ENCODE measurements around the gene LTB. TPM values are rescaled to one million over a fixed set of nuclear protein-coding genes. Genes with fewer than 3 reads are reported as not detected.

LTB gene
- total and polyA plus RNA-seq, 9 of the 15 experiments (the other 6 are each of a cell fraction or from before 2014, with no cell fraction given), result 0.07 to 0.51 TPM; not detected in 7

DNA sequence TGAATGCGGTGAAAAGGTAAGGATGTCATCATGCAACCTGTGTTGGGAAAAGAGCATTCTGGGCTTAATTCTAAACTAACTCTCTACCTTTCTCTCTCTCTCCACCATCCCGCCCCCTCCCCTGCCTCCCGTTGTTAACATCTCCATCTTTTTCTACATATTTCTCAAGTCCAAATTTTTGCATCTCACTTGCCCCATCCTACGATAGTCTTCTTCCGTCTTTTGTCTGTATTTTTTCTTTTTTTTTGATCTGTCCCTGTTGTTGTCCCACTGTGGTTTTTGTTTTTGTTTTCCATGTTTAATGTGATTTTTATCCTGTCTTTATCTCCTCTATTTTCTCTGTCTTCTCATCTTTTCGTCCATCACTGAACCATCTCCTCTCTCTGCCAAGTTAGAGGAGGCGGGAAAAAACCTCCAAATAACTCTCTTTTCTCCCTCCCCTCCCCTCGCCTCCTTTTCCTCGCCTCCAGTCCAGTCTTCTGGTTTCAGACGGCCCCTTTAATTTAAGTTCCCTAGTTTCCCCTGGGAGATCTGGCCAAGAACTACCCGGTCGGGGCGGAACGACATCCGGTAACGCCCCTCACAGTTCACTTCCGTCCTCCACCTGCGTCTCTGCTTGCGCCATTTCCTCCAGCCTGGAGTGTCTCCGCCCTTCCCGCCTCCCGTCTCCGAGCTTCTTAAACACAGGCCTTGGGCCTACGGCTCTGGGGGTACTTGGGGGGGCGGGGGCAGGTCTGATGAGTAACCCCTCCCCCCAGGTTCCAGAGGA is 35.1 kb downstream of the LTB start, which contains the start of gene NFKBIL1 (continued):
- TF ChIP-seq ESRRB (CRISPR knock-in tag; IDR thresholded peaks at IDR 0.05; ENCODE audit: borderline replicate concordance) (0 out of 2 replicates have a peak, but pooled peaks have one; percentile 15), KAT7 (CRISPR knock-in tag; IDR thresholded peaks at IDR 0.05; ENCODE audit: borderline replicate concordance) (no peak; the same call in 1 of the 2 replicates), DPF2 (IDR thresholded peaks at IDR 0.05) (peak; percentile 69), KAT8 (IDR thresholded peaks at IDR 0.05; ENCODE audit: low read depth) (no peak; the same call in 1 of the 2 replicates), RHOXF2B (CRISPR knock-in tag; conservative IDR thresholded peaks at IDR 0.05) (no peak), KLF10 (CRISPR knock-in tag; IDR thresholded peaks at IDR 0.05) (no peak), JUNB (CRISPR knock-in tag; conservative IDR thresholded peaks at IDR 0.05) (no peak), EWSR1 (IDR thresholded peaks at IDR 0.05; ENCODE audit: borderline replicate concordance, low read depth, partially characterized antibody) (no peak), NFIX (CRISPR knock-in tag; IDR thresholded peaks at IDR 0.05; ENCODE audit: low read depth) (no peak), HOXB6 (CRISPR knock-in tag; IDR thresholded peaks at IDR 0.05; ENCODE audit: borderline replicate concordance) (no peak), ZNF589 (CRISPR knock-in tag; IDR thresholded peaks at IDR 0.05; ENCODE audit: low read depth) (no peak), DACH1 (IDR thresholded peaks at IDR 0.05; ENCODE audit: partially characterized antibody) (peak; percentile 18), RBM14 (IDR thresholded peaks at IDR 0.05; ENCODE audit: borderline replicate concordance, insufficient read depth, low read depth, low read length) (no peak)
- TF ChIP-seq, protein P1, sequence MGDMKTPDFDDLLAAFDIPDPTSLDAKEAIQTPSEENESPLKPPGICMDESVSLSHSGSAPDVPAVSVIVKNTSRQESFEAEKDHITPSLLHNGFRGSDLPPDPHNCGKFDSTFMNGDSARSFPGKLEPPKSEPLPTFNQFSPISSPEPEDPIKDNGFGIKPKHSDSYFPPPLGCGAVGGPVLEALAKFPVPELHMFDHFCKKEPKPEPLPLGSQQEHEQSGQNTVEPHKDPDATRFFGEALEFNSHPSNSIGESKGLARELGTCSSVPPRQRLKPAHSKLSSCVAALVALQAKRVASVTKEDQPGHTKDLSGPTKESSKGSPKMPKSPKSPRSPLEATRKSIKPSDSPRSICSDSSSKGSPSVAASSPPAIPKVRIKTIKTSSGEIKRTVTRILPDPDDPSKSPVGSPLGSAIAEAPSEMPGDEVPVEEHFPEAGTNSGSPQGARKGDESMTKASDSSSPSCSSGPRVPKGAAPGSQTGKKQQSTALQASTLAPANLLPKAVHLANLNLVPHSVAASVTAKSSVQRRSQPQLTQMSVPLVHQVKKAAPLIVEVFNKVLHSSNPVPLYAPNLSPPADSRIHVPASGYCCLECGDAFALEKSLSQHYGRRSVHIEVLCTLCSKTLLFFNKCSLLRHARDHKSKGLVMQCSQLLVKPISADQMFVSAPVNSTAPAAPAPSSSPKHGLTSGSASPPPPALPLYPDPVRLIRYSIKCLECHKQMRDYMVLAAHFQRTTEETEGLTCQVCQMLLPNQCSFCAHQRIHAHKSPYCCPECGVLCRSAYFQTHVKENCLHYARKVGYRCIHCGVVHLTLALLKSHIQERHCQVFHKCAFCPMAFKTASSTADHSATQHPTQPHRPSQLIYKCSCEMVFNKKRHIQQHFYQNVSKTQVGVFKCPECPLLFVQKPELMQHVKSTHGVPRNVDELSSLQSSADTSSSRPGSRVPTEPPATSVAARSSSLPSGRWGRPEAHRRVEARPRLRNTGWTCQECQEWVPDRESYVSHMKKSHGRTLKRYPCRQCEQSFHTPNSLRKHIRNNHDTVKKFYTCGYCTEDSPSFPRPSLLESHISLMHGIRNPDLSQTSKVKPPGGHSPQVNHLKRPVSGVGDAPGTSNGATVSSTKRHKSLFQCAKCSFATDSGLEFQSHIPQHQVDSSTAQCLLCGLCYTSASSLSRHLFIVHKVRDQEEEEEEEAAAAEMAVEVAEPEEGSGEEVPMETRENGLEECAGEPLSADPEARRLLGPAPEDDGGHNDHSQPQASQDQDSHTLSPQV (IDR thresholded peaks at IDR 0.05), result no peak
- TF ChIP-seq, protein P2, sequence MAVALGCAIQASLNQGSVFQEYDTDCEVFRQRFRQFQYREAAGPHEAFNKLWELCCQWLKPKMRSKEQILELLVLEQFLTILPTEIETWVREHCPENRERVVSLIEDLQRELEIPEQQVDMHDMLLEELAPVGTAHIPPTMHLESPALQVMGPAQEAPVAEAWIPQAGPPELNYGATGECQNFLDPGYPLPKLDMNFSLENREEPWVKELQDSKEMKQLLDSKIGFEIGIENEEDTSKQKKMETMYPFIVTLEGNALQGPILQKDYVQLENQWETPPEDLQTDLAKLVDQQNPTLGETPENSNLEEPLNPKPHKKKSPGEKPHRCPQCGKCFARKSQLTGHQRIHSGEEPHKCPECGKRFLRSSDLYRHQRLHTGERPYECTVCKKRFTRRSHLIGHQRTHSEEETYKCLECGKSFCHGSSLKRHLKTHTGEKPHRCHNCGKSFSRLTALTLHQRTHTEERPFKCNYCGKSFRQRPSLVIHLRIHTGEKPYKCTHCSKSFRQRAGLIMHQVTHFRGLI (CRISPR knock-in tag; IDR thresholded peaks at IDR 0.05), result 0 out of 2 replicates have a peak, but pooled peaks have one; percentile 6
- TF ChIP-seq, protein P3, sequence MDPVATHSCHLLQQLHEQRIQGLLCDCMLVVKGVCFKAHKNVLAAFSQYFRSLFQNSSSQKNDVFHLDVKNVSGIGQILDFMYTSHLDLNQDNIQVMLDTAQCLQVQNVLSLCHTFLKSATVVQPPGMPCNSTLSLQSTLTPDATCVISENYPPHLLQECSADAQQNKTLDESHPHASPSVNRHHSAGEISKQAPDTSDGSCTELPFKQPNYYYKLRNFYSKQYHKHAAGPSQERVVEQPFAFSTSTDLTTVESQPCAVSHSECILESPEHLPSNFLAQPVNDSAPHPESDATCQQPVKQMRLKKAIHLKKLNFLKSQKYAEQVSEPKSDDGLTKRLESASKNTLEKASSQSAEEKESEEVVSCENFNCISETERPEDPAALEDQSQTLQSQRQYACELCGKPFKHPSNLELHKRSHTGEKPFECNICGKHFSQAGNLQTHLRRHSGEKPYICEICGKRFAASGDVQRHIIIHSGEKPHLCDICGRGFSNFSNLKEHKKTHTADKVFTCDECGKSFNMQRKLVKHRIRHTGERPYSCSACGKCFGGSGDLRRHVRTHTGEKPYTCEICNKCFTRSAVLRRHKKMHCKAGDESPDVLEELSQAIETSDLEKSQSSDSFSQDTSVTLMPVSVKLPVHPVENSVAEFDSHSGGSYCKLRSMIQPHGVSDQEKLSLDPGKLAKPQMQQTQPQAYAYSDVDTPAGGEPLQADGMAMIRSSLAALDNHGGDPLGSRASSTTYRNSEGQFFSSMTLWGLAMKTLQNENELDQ (CRISPR knock-in tag; IDR thresholded peaks at IDR 0.05; ENCODE audit: borderline replicate concordance), result no peak

All from K562 (cell line).